Endothelial cell of umbilical vein (primary cell): ENCODE measurements around the gene DUSP22. TPM values are rescaled to one million over a fixed set of nuclear protein-coding genes. Genes with fewer than 3 reads are reported as not detected.

Experiments used
- BruUV-seq: library from RNA; stranded (reverse); fragments of 400-500 nt; replicated peaks from 2 replicates; lab custom pipeline; 2021; lab: Mats Ljungman, UMichigan
- CTCF ChIA-PET: fragments of 300-600, 350-600 bp; sonication (Branson Sonifier 250); formaldehyde crosslinking; loops from one replicate; lab custom pipeline; 2021; ENCODE audit warnings: antibody characterized with exemption, inconsistent platforms; lab: Charles Lee
- POLR2A ChIA-PET: fragments of 300-600, 350-600 bp; sonication (Branson Sonifier 250); formaldehyde crosslinking; loops from one replicate; lab custom pipeline; 2021; ENCODE audit warnings: antibody characterized with exemption, inconsistent platforms; lab: Charles Lee
- DNase-seq: peaks from one replicate; pipeline ENCODE4 v3.0.0-alpha.2; 2011; ENCODE audit warnings: low read depth, low spot score
- FAIRE-seq: peaks from 2 replicates; lab custom pipeline; 2011; peaks lifted over from hg19 to GRCh38; lab: Jason Lieb, UNC
- H2AFZ ChIP-seq: 2 replicates; pipeline ENCODE4 v1.6.0; 2012; ENCODE audit warnings: low read depth, low read length, control low read depth, inconsistent platforms
- H3K27ac ChIP-seq: 2 replicates; pipeline ENCODE4 v1.5.1; 2011; ENCODE audit warnings: low read depth, mild to moderate bottlenecking, control low read depth, low read length, moderate library complexity; ENCODE audit not compliant: insufficient read depth
- H3K27me3 ChIP-seq, 2 experiments: 2 replicates each; pipeline versions ENCODE4 v1.6.0 to v1.6.1; 2011; ENCODE audit warnings: low read length in 2 of 2, mixed read lengths in 1 of 2; ENCODE audit not compliant: control insufficient read depth in 2 of 2, insufficient read depth in 2 of 2
- H3K36me3 ChIP-seq, 2 experiments: 2 replicates in 1 of 2; 3 replicates in 1 of 2; pipeline ENCODE4 v1.5.1; 2011; ENCODE audit warnings: low read length in 2 of 2, mild to moderate bottlenecking in 1 of 2, moderate library complexity in 1 of 2; ENCODE audit not compliant: control insufficient read depth in 2 of 2, insufficient read depth in 2 of 2; ENCODE audit errors: extremely low read depth in 1 of 2
- H3K4me1 ChIP-seq: 3 replicates; pipeline ENCODE4 v1.5.1; 2011; ENCODE audit warnings: mild to moderate bottlenecking, low read length; ENCODE audit not compliant: control insufficient read depth, insufficient read depth; ENCODE audit errors: extremely low read depth
- H3K4me2 ChIP-seq: 2 replicates; pipeline ENCODE4 v1.6.1; 2011; ENCODE audit warnings: low read length, control low read depth, mixed read lengths; ENCODE audit not compliant: insufficient read depth
- H3K4me3 ChIP-seq, 3 experiments: fragments of 200-600 bp in 1 of 3; sonication (generic), shearing (Covaris generic) in 1 of 3; replicated peaks in 1 of 3; 2 replicates each; pipeline ENCODE4 v1.5.1; 2011 to 2016; ENCODE audit warnings: control low read depth in 3 of 3, low read length in 3 of 3, mild to moderate bottlenecking in 2 of 3, inconsistent platforms in 1 of 3, low read depth in 1 of 3, moderate library complexity in 1 of 3; ENCODE audit not compliant: insufficient read depth in 1 of 3
- H3K79me2 ChIP-seq: 2 replicates; pipeline ENCODE4 v1.6.0; 2012; ENCODE audit warnings: low read length, inconsistent platforms; ENCODE audit not compliant: control insufficient read depth, insufficient read depth
- H3K9ac ChIP-seq: replicated peaks from 2 replicates; pipeline ENCODE3; 2011; ENCODE audit warnings: low read length, control low read depth; ENCODE audit not compliant: insufficient read depth; ENCODE audit errors: extremely low read depth
- H3K9me1 ChIP-seq: replicated peaks from 3 replicates; pipeline ENCODE4 v1.6.0; 2011; ENCODE audit warnings: mild to moderate bottlenecking, low read length; ENCODE audit not compliant: control insufficient read depth, insufficient read depth; ENCODE audit errors: extremely low read depth
- H3K9me3 ChIP-seq: replicated peaks from 2 replicates; pipeline ENCODE4 v1.5.1; 2012; ENCODE audit warnings: low read length, inconsistent platforms; ENCODE audit not compliant: control insufficient read depth, insufficient read depth
- H4K20me1 ChIP-seq: replicated peaks from 2 replicates; pipeline ENCODE3; 2011; ENCODE audit warnings: mild to moderate bottlenecking, low read length; ENCODE audit not compliant: control insufficient read depth, insufficient read depth; ENCODE audit errors: extremely low read depth
- EZH2 ChIP-seq: IDR thresholded peaks from 2 replicates; pipeline ENCODE4 v1.6.1; 2012; ENCODE audit warnings: borderline replicate concordance, low read depth, mild to moderate bottlenecking, moderate library complexity, low read length, inconsistent platforms; ENCODE audit not compliant: severe bottlenecking
- FOS ChIP-seq: IDR thresholded peaks from 2 replicates; pipeline ENCODE4 v1.6.1; 2011; ENCODE audit warnings: mild to moderate bottlenecking, low read length, moderate library complexity, borderline replicate concordance; ENCODE audit not compliant: insufficient read depth
- GATA2 ChIP-seq: IDR thresholded peaks from 2 replicates; pipeline ENCODE4 v1.7.0; 2011; ENCODE audit warnings: low read depth, mild to moderate bottlenecking, moderate library complexity, mixed read lengths, low read length; ENCODE audit not compliant: insufficient read length, insufficient read depth
- JUN ChIP-seq: IDR thresholded peaks from 2 replicates; pipeline ENCODE4 v1.6.1; 2011; ENCODE audit warnings: borderline replicate concordance, low read depth; ENCODE audit not compliant: insufficient read length, insufficient read depth
- MYC ChIP-seq: IDR thresholded peaks from one replicate; pipeline ENCODE4 v1.6.1; 2011; ENCODE audit warnings: mild to moderate bottlenecking, low read depth, low read length
- POLR2A ChIP-seq: IDR thresholded peaks from 2 replicates; pipeline ENCODE4 v1.6.1; 2012; ENCODE audit warnings: low read depth, mild to moderate bottlenecking, control low read depth, low read length
- POLR2AphosphoS5 ChIP-seq: IDR thresholded peaks from 2 replicates; pipeline ENCODE4 v1.6.1; 2012; ENCODE audit warnings: low read depth, mild to moderate bottlenecking, control low read depth, low read length, moderate library complexity; ENCODE audit not compliant: insufficient read depth
- dilution Hi-C: fragments of 300-500 bp; cut with MboI; formaldehyde crosslinking; loops from one replicate; pipeline ENCODE4 v1.15.0; 2019; ENCODE audit warnings: low sequenced_read_pairs; ENCODE audit not compliant: extremely low pct_ligation_motif_present
- intact Hi-C: fragments of 100-400 bp; cut with micrococcal nuclease; formaldehyde crosslinking; loops from one replicate; pipeline ENCODE4 v1.10.0; 2022
- polyA plus RNA-seq, 4 experiments: library from polyadenylated mRNA; depleted of rRNA in 3 of 4; stranded (reverse) in 3 of 4; unstranded in 1 of 4; fragments of >200 nt; gene quantifications; 2 replicates each; pipeline versions ENCODE4 v1.2.1 to v1.2.3, GENCODE V29; 2011 to 2012; ENCODE audit warnings: missing spikeins in 1 of 4
- total RNA-seq: library from RNA; stranded (reverse); gene quantifications from 2 replicates; pipeline ENCODE4 v1.2.3, GENCODE V29; 2021
- TF ChIP-seq, protein P1 (sequence below): IDR thresholded peaks from 2 replicates; pipeline ENCODE4 v1.6.1; 2011; ENCODE audit not compliant: insufficient read depth, insufficient read length
- TF ChIP-seq, protein P2 (sequence below), 2 donors: IDR thresholded peaks; 1 replicate in 1 of 2; 2 replicates in 1 of 2; pipeline ENCODE4 v1.5.1; 2011; ENCODE audit warnings: low read length in 2 of 2, mild to moderate bottlenecking in 2 of 2, moderate library complexity in 2 of 2, control low read depth in 1 of 2, inconsistent platforms in 1 of 2, low read depth in 1 of 2; ENCODE audit not compliant: insufficient read depth in 1 of 2; ENCODE audit errors: extremely low read depth in 1 of 2

DUSP22 gene
- total and polyA plus RNA-seq, 2 donors (not counting 3 experiments of a cell fraction or from before 2014, with no cell fraction given) = 23.2 to 33.9 TPM

DNA sequence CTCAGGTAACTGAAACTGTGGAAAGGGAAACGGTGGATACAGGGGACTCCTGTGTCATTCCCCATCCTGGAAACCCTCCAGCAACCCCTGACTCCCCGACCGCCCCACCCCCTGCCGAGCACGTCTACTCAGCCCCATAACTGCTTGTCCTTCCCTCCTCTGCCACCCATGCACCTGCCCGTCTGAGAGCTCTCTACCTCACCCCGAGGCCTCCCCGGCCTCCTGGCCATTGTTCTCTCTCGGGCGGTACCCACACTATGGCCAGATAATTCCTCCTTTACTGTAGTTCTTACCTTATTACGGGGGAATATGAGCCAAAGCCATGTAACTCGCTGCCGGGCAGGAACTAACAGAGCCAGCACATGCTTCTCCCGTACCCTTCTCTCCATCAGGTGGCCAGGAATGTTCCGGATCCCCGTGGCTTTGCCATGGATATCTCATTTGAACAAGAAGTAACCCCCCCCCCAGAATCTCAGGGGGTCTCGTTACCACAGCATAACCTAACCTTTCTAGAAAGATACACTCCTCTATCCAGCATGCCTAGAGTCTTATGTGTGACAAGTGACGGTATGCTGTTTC, 94.5 kb downstream of the DUSP22 start:
- Histone ChIP-seq H3K9me3 (peaks cover 2% of the 10 kb centered on the region), H3K36me3 (no peaks in the 10 kb centered on the region), H3K27me3 (peaks cover 23 to 28% of the 10 kb centered on the region in 2 experiments), H3K9ac (no peak overlapping the region), H3K79me2 (no peaks in the 10 kb centered on the region), H3K4me2 (no peak overlapping the region), H3K27ac (no peak overlapping the region), H3K9me1 (no peaks in the 10 kb centered on the region), H3K4me1 (no peaks in the 10 kb centered on the region), H2AFZ (no peak overlapping the region), H3K4me3 (no peak overlapping the region), H4K20me1 (no peaks in the 10 kb centered on the region)
- ChIA-PET POLR2A (no interaction called here), CTCF (no interaction called here)
- DNase-seq (no peak), FAIRE-seq (no peak)
- intact Hi-C loops (no loop called here), dilution Hi-C loops (no loop called here)
- no TSS peak for BruUV-seq
- TF ChIP-seq JUN = no peak
- no peak for TF ChIP-seq FOS
- TF ChIP-seq EZH2 = no peak
- no peak for TF ChIP-seq POLR2AphosphoS5
- TF ChIP-seq, protein P1, sequence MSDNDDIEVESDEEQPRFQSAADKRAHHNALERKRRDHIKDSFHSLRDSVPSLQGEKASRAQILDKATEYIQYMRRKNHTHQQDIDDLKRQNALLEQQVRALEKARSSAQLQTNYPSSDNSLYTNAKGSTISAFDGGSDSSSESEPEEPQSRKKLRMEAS = no peak
- no peak for TF ChIP-seq MYC
- TF ChIP-seq, protein P2, sequence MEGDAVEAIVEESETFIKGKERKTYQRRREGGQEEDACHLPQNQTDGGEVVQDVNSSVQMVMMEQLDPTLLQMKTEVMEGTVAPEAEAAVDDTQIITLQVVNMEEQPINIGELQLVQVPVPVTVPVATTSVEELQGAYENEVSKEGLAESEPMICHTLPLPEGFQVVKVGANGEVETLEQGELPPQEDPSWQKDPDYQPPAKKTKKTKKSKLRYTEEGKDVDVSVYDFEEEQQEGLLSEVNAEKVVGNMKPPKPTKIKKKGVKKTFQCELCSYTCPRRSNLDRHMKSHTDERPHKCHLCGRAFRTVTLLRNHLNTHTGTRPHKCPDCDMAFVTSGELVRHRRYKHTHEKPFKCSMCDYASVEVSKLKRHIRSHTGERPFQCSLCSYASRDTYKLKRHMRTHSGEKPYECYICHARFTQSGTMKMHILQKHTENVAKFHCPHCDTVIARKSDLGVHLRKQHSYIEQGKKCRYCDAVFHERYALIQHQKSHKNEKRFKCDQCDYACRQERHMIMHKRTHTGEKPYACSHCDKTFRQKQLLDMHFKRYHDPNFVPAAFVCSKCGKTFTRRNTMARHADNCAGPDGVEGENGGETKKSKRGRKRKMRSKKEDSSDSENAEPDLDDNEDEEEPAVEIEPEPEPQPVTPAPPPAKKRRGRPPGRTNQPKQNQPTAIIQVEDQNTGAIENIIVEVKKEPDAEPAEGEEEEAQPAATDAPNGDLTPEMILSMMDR (IDR thresholded peaks at IDR 0.05; ENCODE audit: extremely low read depth in 1 of 2, insufficient read depth in 1 of 2, low read depth in 1 of 2, low read length in 2 of 2) = no peak
- no peak for TF ChIP-seq GATA2
- no peak for TF ChIP-seq POLR2A
